Sigmoid colon (tissue), 7 donors: Measurements from ENCODE around the gene ELOB. TPM values are rescaled to one million over a fixed set of nuclear protein-coding genes. Genes with fewer than 3 reads are reported as not detected.

ENCODE experiments used
- DNase-seq: peaks from one replicate; pipeline ENCODE4 v3.0.0-alpha.2; 2019
- H3K27ac ChIP-seq, 4 donors: fragments of 200-600 bp; sonication (generic); one replicate each; pipeline ENCODE4 v1.5.1; 2016 to 2019; ENCODE audit warnings: mild to moderate bottlenecking in 1 of 4
- H3K27me3 ChIP-seq, 3 donors: fragments of 200-600 bp; sonication (generic); one replicate each; pipeline ENCODE4 v1.5.1; 2019; ENCODE audit warnings: mild to moderate bottlenecking in 1 of 3
- H3K36me3 ChIP-seq, 4 donors: fragments of 200-600 bp; sonication (generic); one replicate each; pipeline ENCODE4 v1.5.1; 2016 to 2019
- H3K4me1 ChIP-seq, 4 donors: fragments of 200-600 bp; sonication (generic); one replicate each; pipeline ENCODE4 v1.5.1; 2017 to 2019
- H3K4me3 ChIP-seq, 4 donors: fragments of 200-600 bp; sonication (generic); one replicate each; pipeline ENCODE4 v1.5.1; 2017 to 2019; ENCODE audit warnings: mild to moderate bottlenecking in 2 of 4, moderate library complexity in 1 of 4
- H3K9me3 ChIP-seq, 4 donors: fragments of 200-600 bp in 3 of 4; sonication (generic) in 3 of 4; one replicate each; pipeline versions ENCODE4 v1.5.1 to v1.6.1; 2013 to 2019
- CTCF ChIP-seq, 4 experiments: fragments of 450-650 bp in 3 of 4; fragments of 200-600 bp in 1 of 4; IDR thresholded peaks; one replicate each; pipeline ENCODE4 v1.5.1; 2016 to 2019; ENCODE audit warnings: antibody characterized with exemption in 4 of 4, mild to moderate bottlenecking in 3 of 4, moderate library complexity in 2 of 4
- EP300 ChIP-seq, 4 donors: sonication (generic); formaldehyde crosslinking; IDR thresholded peaks; one replicate each; pipeline ENCODE4 v1.6.1; 2017; ENCODE audit warnings: antibody characterized with exemption in 4 of 4
- POLR2A ChIP-seq, 2 donors: fragments of 450-650 bp; IDR thresholded peaks; one replicate each; pipeline ENCODE4 v1.6.1; 2016; ENCODE audit warnings: antibody characterized with exemption in 2 of 2, mild to moderate bottlenecking in 2 of 2, moderate library complexity in 2 of 2
- POLR2AphosphoS5 ChIP-seq, 4 donors: sonication (generic); formaldehyde crosslinking; IDR thresholded peaks; one replicate each; pipeline ENCODE4 v1.6.1; 2017; ENCODE audit warnings: antibody characterized with exemption in 4 of 4
- WGBS, 2 donors: extraction: QIAGEN DNeasy Blood & Tissue Kit; methylation state at CpG; one replicate each; pipeline ENCODE4 v1.1.7; 2013; 5-methylcytosine and 5-hydroxymethylcytosine counted together
- intact Hi-C: fragments of 100-400 bp; cut with DNase I; formaldehyde crosslinking; loops from one replicate; pipeline ENCODE4 v1.15.1; 2023
- polyA plus RNA-seq, 3 donors: library from polyadenylated mRNA; stranded (reverse); fragments of 200-250 nt; gene quantifications; one replicate each; pipeline ENCODE4 v1.2.3, GENCODE V29; 2013
- total RNA-seq, 4 donors: library from RNA; depleted of rRNA; stranded (reverse); fragments of >200 nt; gene quantifications; one replicate each; pipeline ENCODE4 v1.1.0, GENCODE V29; 2016
- donor health status: healthy with polysubstance abuse.
- donor health status: Bipolar disorder and iron deficiency.
- donor health status: healthy.

The ELOB gene
- total and polyA plus RNA-seq, 7 donors: 329 to 1,166 (median 475) TPM

GRCh38 chr16:2822496-2822895 lies 45.4 kb upstream of the ELOB start:
- no peaks in the 10 kb centered on the region for H3K4me1 ChIP-seq
- no peaks in the 10 kb centered on the region for H3K9me3 ChIP-seq
- intact Hi-C loops: no loop called here
- no peak overlapping the region for H3K27ac ChIP-seq
- H3K27me3 ChIP-seq: peaks cover 0 to 13% (median 2%) of the 10 kb centered on the region in 3 donors
- no peak overlapping the region for H3K4me3 ChIP-seq
- WGBS, 2 donors: 74 to 75% methylated on average over 4 of the region's 4 CpGs
- DNase-seq: no peak
- no peaks in the 10 kb centered on the region for H3K36me3 ChIP-seq
- no peak for TF ChIP-seq EP300 (IDR thresholded peaks at IDR 0.05)
- no peak for TF ChIP-seq POLR2AphosphoS5 (IDR thresholded peaks at IDR 0.05)
- no peak for TF ChIP-seq POLR2A (IDR thresholded peaks at IDR 0.05)
- TF ChIP-seq CTCF (IDR thresholded peaks at IDR 0.05): no peak

DNA sequence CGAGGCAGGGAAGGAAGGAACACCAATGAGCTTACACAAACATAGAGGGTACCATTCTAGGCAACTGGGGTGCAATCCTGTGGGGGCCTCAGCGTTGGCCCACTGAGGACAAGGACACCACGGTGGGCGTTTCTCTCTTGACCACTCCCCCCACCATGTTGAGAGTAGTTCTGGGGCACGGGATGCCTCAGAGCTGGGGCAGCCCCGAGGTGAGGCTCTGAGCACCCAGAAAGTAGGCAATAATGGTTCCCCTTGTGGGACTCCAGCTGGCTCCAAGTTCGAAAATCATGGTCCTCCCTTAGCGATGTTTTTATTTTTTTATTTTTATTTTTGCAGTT lies 45.0 kb upstream of the ELOB start:
- no peaks in the 10 kb centered on the region for H3K36me3 ChIP-seq
- H3K27ac ChIP-seq: no peak overlapping the region
- WGBS, 2 donors: 80% methylated on average over 8 of the region's 8 CpGs
- intact Hi-C loops: no loop called here
- H3K4me3 ChIP-seq: no peak overlapping the region
- H3K9me3 ChIP-seq: no peaks in the 10 kb centered on the region
- no peak for TF ChIP-seq POLR2A (IDR thresholded peaks at IDR 0.05)
- no peak for TF ChIP-seq POLR2AphosphoS5 (IDR thresholded peaks at IDR 0.05)
- TF ChIP-seq EP300 (IDR thresholded peaks at IDR 0.05): no peak
- no peak for TF ChIP-seq CTCF (IDR thresholded peaks at IDR 0.05)
- peak; percentile 14 for DNase-seq
- H3K27me3 ChIP-seq: peaks cover 0 to 17% (median 6%) of the 10 kb centered on the region in 3 donors
- H3K4me1 ChIP-seq: no peaks in the 10 kb centered on the region

GRCh38 chr16:2821487-2822157 lies 44.5 kb upstream of the ELOB start:
- intact Hi-C loops: no loop called here
- Histone ChIP-seq H3K4me1 (no peaks in the 10 kb centered on the region), H3K9me3 (no peaks in the 10 kb centered on the region), H3K27ac (no peak overlapping the region), H3K4me3 (no peak overlapping the region), H3K36me3 (no peaks in the 10 kb centered on the region), H3K27me3 (peaks cover 0 to 22% (median 10%) of the 10 kb centered on the region in 3 donors)
- peak; percentile 33 for DNase-seq
- 85 to 86% methylated on average over 9 of the region's 9 CpGs for WGBS, 2 donors
- no peak for TF ChIP-seq POLR2A (IDR thresholded peaks at IDR 0.05)
- no peak for TF ChIP-seq CTCF (IDR thresholded peaks at IDR 0.05)
- no peak for TF ChIP-seq EP300 (IDR thresholded peaks at IDR 0.05)
- no peak for TF ChIP-seq POLR2AphosphoS5 (IDR thresholded peaks at IDR 0.05)

DNA sequence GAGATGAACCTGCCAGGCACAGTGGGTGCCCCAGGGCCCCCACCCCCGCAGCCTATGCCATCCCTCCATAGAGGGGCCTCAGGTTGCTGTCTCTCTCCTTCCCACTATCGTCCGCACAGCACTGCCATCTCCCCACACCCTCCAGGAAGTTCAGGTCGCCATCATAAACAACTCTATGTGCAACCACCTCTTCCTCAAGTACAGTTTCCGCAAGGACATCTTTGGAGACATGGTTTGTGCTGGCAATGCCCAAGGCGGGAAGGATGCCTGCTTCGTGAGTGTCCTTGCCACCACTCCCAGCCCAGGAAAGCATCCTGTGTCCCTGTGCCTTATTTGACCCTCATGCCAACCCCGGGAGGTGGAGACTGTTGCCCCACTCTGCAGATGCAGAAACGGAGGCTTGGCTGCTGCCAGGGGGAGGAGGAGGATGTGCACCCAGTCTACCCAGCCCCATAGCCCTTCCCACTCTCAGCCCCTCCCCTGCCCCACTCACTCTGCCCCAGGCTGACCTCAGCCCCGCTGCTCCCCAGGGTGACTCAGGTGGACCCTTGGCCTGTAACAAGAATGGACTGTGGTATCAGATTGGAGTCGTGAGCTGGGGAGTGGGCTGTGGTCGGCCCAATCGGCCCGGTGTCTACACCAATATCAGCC lies 43.9 kb upstream of the ELOB start:
- peak; percentile 45 for DNase-seq
- no peaks in the 10 kb centered on the region for H3K4me1 ChIP-seq
- H3K36me3 ChIP-seq: no peaks in the 10 kb centered on the region
- intact Hi-C loops: no loop called here
- no peak for TF ChIP-seq CTCF (IDR thresholded peaks at IDR 0.05)
- no peak for TF ChIP-seq EP300 (IDR thresholded peaks at IDR 0.05)
- no peak for TF ChIP-seq POLR2AphosphoS5 (IDR thresholded peaks at IDR 0.05)
- TF ChIP-seq POLR2A (IDR thresholded peaks at IDR 0.05): no peak
- no peaks in the 10 kb centered on the region for H3K9me3 ChIP-seq
- H3K4me3 ChIP-seq: no peak overlapping the region
- peaks cover 0 to 29% (median 16%) of the 10 kb centered on the region in 3 donors for H3K27me3 ChIP-seq
- H3K27ac ChIP-seq: no peak overlapping the region
- 87% methylated on average over 14 of the region's 14 CpGs for WGBS, 2 donors
